GM12878 (cell line): ENCODE results near the gene PRPSAP2. TPM values are rescaled to one million over a fixed set of nuclear protein-coding genes. Genes with fewer than 3 reads are reported as not detected.

Experiments
- ATAC-seq: fragments of 200-7000 bp; cut with Tn5 transposase; 3 replicates; pipeline ENCODE4 v1.9.1; 2020; ENCODE audit warnings: mild to moderate bottlenecking, moderate library complexity
- BruUV-seq: library from RNA; stranded (reverse); fragments of 400-500 nt; replicated peaks from 2 replicates; lab custom pipeline; 2021; lab: Mats Ljungman, UMichigan
- CTCF ChIA-PET: fragments of 300-600 bp; sonication (Branson Sonifier 250); formaldehyde crosslinking; extraction: SDS; loops from one replicate; lab custom pipeline; 2021; ENCODE audit warnings: inconsistent platforms; lab: Yijun Ruan, JAX
- POLR2A ChIA-PET: fragments of 350-600 bp; formaldehyde crosslinking; extraction: SDS; loops from one replicate; lab custom pipeline; 2021; ENCODE audit warnings: inconsistent platforms; lab: Charles Lee
- RAD21 ChIA-PET: fragments of 300-600 bp; sonication (Branson Sonifier 250); formaldehyde crosslinking; loops from one replicate; lab custom pipeline; 2023; ENCODE audit warnings: antibody characterized with exemption; ENCODE audit not compliant: unreplicated experiment; lab: Charles Lee
- SMC1A ChIA-PET: fragments of 300-600 bp; sonication (Branson Sonifier 250); formaldehyde crosslinking; loops from one replicate; lab custom pipeline; 2023; ENCODE audit not compliant: unreplicated experiment, uncharacterized antibody; lab: Charles Lee
- DNase-seq: peaks from one replicate; pipeline ENCODE4 v3.0.0-alpha.2; 2011; ENCODE audit warnings: low read depth, low spot score
- FAIRE-seq: peaks from 3 replicates; lab custom pipeline; 2011; peaks lifted over from hg19 to GRCh38; lab: Jason Lieb, UNC
- H2AFZ ChIP-seq: 2 replicates; pipeline ENCODE4 v1.6.0; 2011; ENCODE audit warnings: low read depth, low read length, control low read depth; ENCODE audit not compliant: control insufficient read depth
- H3K27ac ChIP-seq: 2 replicates; pipeline ENCODE4 v1.5.1; 2011; ENCODE audit warnings: control low read depth; ENCODE audit not compliant: control insufficient read depth, insufficient read depth
- H3K27me3 ChIP-seq, 2 experiments: replicated peaks in 1 of 2; 2 replicates each; pipeline versions ENCODE4 v1.6.0 to v1.6.1; 2011; ENCODE audit warnings: low read length in 1 of 2; ENCODE audit not compliant: control insufficient read depth in 2 of 2, insufficient read depth in 2 of 2
- H3K36me3 ChIP-seq, 2 experiments: 2 replicates each; pipeline ENCODE4 v1.5.1; 2011; ENCODE audit warnings: low read length in 1 of 2; ENCODE audit not compliant: control insufficient read depth in 2 of 2, insufficient read depth in 2 of 2
- H3K4me1 ChIP-seq: 2 replicates; pipeline ENCODE4 v1.6.1; 2011; ENCODE audit warnings: mild to moderate bottlenecking, low read length, moderate library complexity, mixed read lengths; ENCODE audit not compliant: control insufficient read depth, insufficient read depth
- H3K4me2 ChIP-seq: 2 replicates; pipeline ENCODE4 v1.6.0; 2011; ENCODE audit warnings: control low read depth; ENCODE audit not compliant: control insufficient read depth, insufficient read depth
- H3K4me3 ChIP-seq: fragments of 200-600 bp; sonication (generic); 2 replicates; pipeline ENCODE4 v1.5.1; 2016
- H3K79me2 ChIP-seq: 2 replicates; pipeline ENCODE4 v1.6.0; 2011; ENCODE audit warnings: low read length; ENCODE audit not compliant: control insufficient read depth, insufficient read depth
- H3K9ac ChIP-seq: 2 replicates; pipeline ENCODE4 v1.8.0; 2011; ENCODE audit warnings: low read length, control low read depth, mixed read lengths; ENCODE audit not compliant: control insufficient read depth, insufficient read depth
- H3K9me3 ChIP-seq: replicated peaks from 3 replicates; pipeline ENCODE4 v1.5.1; 2011; ENCODE audit warnings: mild to moderate bottlenecking, low read length; ENCODE audit not compliant: control insufficient read depth, insufficient read depth
- H4K20me1 ChIP-seq: 2 replicates; pipeline ENCODE4 v1.6.0; 2011; ENCODE audit not compliant: control insufficient read depth, insufficient read depth
- ATF3 ChIP-seq: IDR thresholded peaks from 2 replicates; pipeline ENCODE4 v1.6.1; 2011; ENCODE audit warnings: low read depth, mild to moderate bottlenecking, low read length, moderate library complexity, borderline replicate concordance; ENCODE audit errors: extremely low read depth
- BHLHE40 ChIP-seq, 2 experiments: fragments of 450-650 bp in 1 of 2; IDR thresholded peaks; 2 replicates each; pipeline ENCODE4 v1.6.1; 2011 to 2017; ENCODE audit warnings: low read depth in 2 of 2, borderline replicate concordance in 1 of 2, improper control_type of control experiment in 1 of 2, low read length in 1 of 2, mild to moderate bottlenecking in 1 of 2
- ELK1 ChIP-seq: IDR thresholded peaks from 2 replicates; pipeline ENCODE4 v1.6.1; 2012; ENCODE audit warnings: low read depth, low read length, improper control_type of control experiment
- GATAD2B ChIP-seq: fragments of 450-650 bp; conservative IDR thresholded peaks from 2 replicates; pipeline ENCODE4 v1.6.1; 2017; ENCODE audit warnings: low read depth, mild to moderate bottlenecking, moderate library complexity
- MEF2B ChIP-seq: fragments of 450-650 bp; IDR thresholded peaks from 2 replicates; pipeline ENCODE4 v1.6.1; 2018; ENCODE audit warnings: mild to moderate bottlenecking, moderate library complexity; ENCODE audit not compliant: partially characterized antibody, poor library complexity, severe bottlenecking
- MYB ChIP-seq: fragments of 150-350 bp; IDR thresholded peaks from 2 replicates; pipeline ENCODE4 v1.6.1; 2014; ENCODE audit warnings: mild to moderate bottlenecking, low read depth, low read length, borderline replicate concordance
- NFIC ChIP-seq: IDR thresholded peaks from 2 replicates; pipeline ENCODE4 v1.6.1; 2012; ENCODE audit warnings: low read depth, mild to moderate bottlenecking, inconsistent platforms, low read length, moderate library complexity
- NR2F1 ChIP-seq: fragments of 450-650 bp; conservative IDR thresholded peaks from 2 replicates; pipeline ENCODE4 v1.6.1; 2017; ENCODE audit warnings: mild to moderate bottlenecking
- POLR2A ChIP-seq: IDR thresholded peaks from 2 replicates; pipeline ENCODE4 v1.6.1; 2011; ENCODE audit warnings: low read depth, mild to moderate bottlenecking, low read length
- SREBF2 ChIP-seq: IDR thresholded peaks from 2 replicates; pipeline ENCODE4 v1.6.1; 2012; ENCODE audit warnings: mild to moderate bottlenecking, low read length
- SUZ12 ChIP-seq: fragments of 200-600 bp; sonication (generic); IDR thresholded peaks from one replicate; pipeline ENCODE4 v1.6.1; 2018; ENCODE audit warnings: antibody characterized with exemption, mild to moderate bottlenecking; ENCODE audit not compliant: unreplicated experiment
- TCF3 ChIP-seq: IDR thresholded peaks from 2 replicates; pipeline ENCODE4 v1.6.1; 2012; ENCODE audit warnings: low read depth, mild to moderate bottlenecking, low read length, borderline replicate concordance; ENCODE audit not compliant: insufficient read depth
- ZNF24 ChIP-seq: fragments of 450-650 bp; IDR thresholded peaks from 2 replicates; pipeline ENCODE4 v1.6.1; 2017; ENCODE audit warnings: antibody characterized with exemption, mild to moderate bottlenecking
- WGBS: methylation state at CpG from one replicate; pipeline ENCODE4 v1.1.6; 2016; ENCODE audit warnings: low lambda C conversion rate; ENCODE audit not compliant: insufficient replicate concordance, insufficient coverage; ENCODE audit errors: missing lambda C conversion rate; 5-methylcytosine and 5-hydroxymethylcytosine counted together
- in situ Hi-C: fragments of 300-500 bp; cut with MboI; formaldehyde crosslinking; loops from 9 replicates; pipeline ENCODE4 v1.14.3; 2018; ENCODE audit warnings: mixed read lengths
- intact Hi-C: fragments of 100-400 bp; cut with micrococcal nuclease; formaldehyde crosslinking; loops from one replicate; pipeline ENCODE4 v1.14.2; 2022; ENCODE audit not compliant: unreplicated experiment
- polyA plus RNA-seq, 11 experiments: library from polyadenylated mRNA; depleted of rRNA in 4 of 11; unstranded in 6 of 11; stranded (reverse) in 5 of 11; fragments of >200 nt; fragmentation: Nextera tagmentation in 4 of 11; fragmentation: Illumina TruSeq in 1 of 11; extraction: Ambion mirVana in 4 of 11; extraction: Trizol in 1 of 11; gene quantifications; 1 replicate in 1 of 11; 2 replicates in 10 of 11; pipeline versions ENCODE4 v1.2.1 to v1.2.3, GENCODE V29; 2011 to 2016; ENCODE audit warnings: inconsistent platforms in 2 of 11, missing spikeins in 2 of 11, low read depth in 1 of 11
- total RNA-seq, 4 experiments: library from RNA; depleted of rRNA in 3 of 4; stranded (reverse); fragments of >200 nt in 3 of 4; fragmentation: Illumina TruSeq in 1 of 4; extraction: Trizol in 1 of 4; gene quantifications; 2 replicates each; pipeline versions ENCODE4 v1.2.1 to v1.2.3, GENCODE V29; 2013 to 2021
- TF ChIP-seq, protein P1 (sequence below): fragments of 450-650 bp; IDR thresholded peaks from 2 replicates; pipeline ENCODE4 v1.6.1; 2014; ENCODE audit warnings: mild to moderate bottlenecking

PRPSAP2 gene
- total and polyA plus RNA-seq, 10 of the 15 experiments (the other 5 are each of a cell fraction or from before 2014, with no cell fraction given) = 33.2 to 102 (median 83.8) TPM

- ChIA-PET SMC1A (interaction anchor here (1.4 to 1.6 kb wide), 2 partner anchors 17 to 25 kb away, joined by 3 to 4 read pairs; no protein-coding TSS in a partner anchor), CTCF (interaction anchor here (0.8 to 1.6 kb wide), 3 partner anchors 10 to 19 kb away, joined by 5 to 8 read pairs (median 7); no protein-coding TSS in a partner anchor), POLR2A (no interaction called here), RAD21 (interaction anchor here (0.9 to 1.0 kb wide), 2 partner anchors 12 to 132 kb away, joined by 3 read pairs; no protein-coding TSS in a partner anchor)
- Histone ChIP-seq H3K4me1 (peaks cover 4% of the 10 kb centered on the region), H2AFZ (no peak overlapping the region; the same call in 1 of the 2 replicates), H3K9me3 (no peaks in the 10 kb centered on the region), H3K27me3 (no peaks in the 10 kb centered on the region; a peak in 1 of 4 replicates), H4K20me1 (no peaks in the 10 kb centered on the region), H3K79me2 (no peaks in the 10 kb centered on the region), H3K27ac (no peak overlapping the region), H3K36me3 (no peaks in the 10 kb centered on the region), H3K9ac (no peak overlapping the region), H3K4me3 (no peak overlapping the region), H3K4me2 (no peak overlapping the region)
- no peak for FAIRE-seq
- in situ Hi-C loops = no loop called here
- TF ChIP-seq NR2F1 (no peak), POLR2A (no peak), ELK1 (no peak), GATAD2B (no peak), SUZ12 (no peak), TCF3 (no peak), ZNF24 (no peak)
- intact Hi-C loops = no loop called here
- no peak for ATAC-seq
- DNase-seq = no peak
- BruUV-seq = no TSS peak
- WGBS = 48% methylated on average over 6 of the region's 6 CpGs
These were observed 91.6 kb downstream of the PRPSAP2 start for GRCh38 chr17:18949566-18949965.

- ATAC-seq = no peak
- intact Hi-C loops = no loop called here
These were observed 92.4 kb downstream of the PRPSAP2 start for GRCh38 chr17:18950346-18950745.

More at GRCh38 chr17:18950346-18950745, 92.4 kb downstream of the PRPSAP2 start:
- no peak for FAIRE-seq
- Histone ChIP-seq H3K27ac (no peak overlapping the region), H3K9me3 (no peaks in the 10 kb centered on the region), H3K9ac (no peak overlapping the region), H3K79me2 (no peaks in the 10 kb centered on the region), H2AFZ (no peak overlapping the region), H4K20me1 (no peaks in the 10 kb centered on the region), H3K27me3 (no peaks in the 10 kb centered on the region; a peak in 1 of 4 replicates), H3K4me2 (no peak overlapping the region), H3K4me3 (no peak overlapping the region), H3K4me1 (no peaks in the 10 kb centered on the region), H3K36me3 (no peaks in the 10 kb centered on the region)
- ChIA-PET CTCF (no interaction called here), POLR2A (no interaction called here), RAD21 (no interaction called here), SMC1A (no interaction called here)
- no TSS peak for BruUV-seq
- 42% methylated on average over 4 of the region's 4 CpGs for WGBS
- in situ Hi-C loops = no loop called here
- TF ChIP-seq ATF3 = no peak
- no peak for TF ChIP-seq ELK1
- TF ChIP-seq NFIC = no peak
- no peak for TF ChIP-seq SREBF2
- TF ChIP-seq, protein P1, sequence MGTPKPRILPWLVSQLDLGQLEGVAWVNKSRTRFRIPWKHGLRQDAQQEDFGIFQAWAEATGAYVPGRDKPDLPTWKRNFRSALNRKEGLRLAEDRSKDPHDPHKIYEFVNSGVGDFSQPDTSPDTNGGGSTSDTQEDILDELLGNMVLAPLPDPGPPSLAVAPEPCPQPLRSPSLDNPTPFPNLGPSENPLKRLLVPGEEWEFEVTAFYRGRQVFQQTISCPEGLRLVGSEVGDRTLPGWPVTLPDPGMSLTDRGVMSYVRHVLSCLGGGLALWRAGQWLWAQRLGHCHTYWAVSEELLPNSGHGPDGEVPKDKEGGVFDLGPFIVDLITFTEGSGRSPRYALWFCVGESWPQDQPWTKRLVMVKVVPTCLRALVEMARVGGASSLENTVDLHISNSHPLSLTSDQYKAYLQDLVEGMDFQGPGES = no peak
- no peak for TF ChIP-seq BHLHE40 (IDR thresholded peaks at IDR 0.05; ENCODE audit: borderline replicate concordance in 1 of 2, low read depth in 2 of 2, low read length in 1 of 2)
- TF ChIP-seq MYB = no peak
- TF ChIP-seq MEF2B = no peak
- no peak for TF ChIP-seq POLR2A
- DNase-seq = no peak
